HFFc6 (cell line): ENCODE data around the gene NR3C2. TPM values are rescaled to one million over a fixed set of nuclear protein-coding genes. Genes with fewer than 3 reads are reported as not detected.

Experiments
- DNase-seq: peaks from one replicate; pipeline ENCODE4 v3.0.0-alpha.2; 2018
- H3K27ac Mint-ChIP-seq: 2 replicates; pipeline ENCODE4 v1.8.0; 2020; ENCODE audit warnings: mild to moderate bottlenecking, mixed read lengths
- H3K27me3 Mint-ChIP-seq: 2 replicates; pipeline ENCODE4 v1.8.0; 2021; ENCODE audit warnings: mild to moderate bottlenecking, moderate library complexity, mixed read lengths; ENCODE audit not compliant: insufficient read depth
- H3K36me3 Mint-ChIP-seq: 2 replicates; pipeline ENCODE4 v1.8.0; 2021; ENCODE audit warnings: low read depth, mixed read lengths
- H3K4me1 Mint-ChIP-seq: 2 replicates; pipeline ENCODE4 v1.8.0; 2020; ENCODE audit warnings: low read depth, mixed read lengths
- H3K4me3 Mint-ChIP-seq: 2 replicates; pipeline ENCODE4 v1.8.0; 2020; ENCODE audit warnings: mild to moderate bottlenecking, moderate library complexity, mixed read lengths
- H3K9me3 Mint-ChIP-seq: 2 replicates; pipeline ENCODE4 v1.8.0; 2020; ENCODE audit warnings: mild to moderate bottlenecking, mixed read lengths
- total RNA-seq, 6 experiments: library from RNA; stranded (reverse); fragmentation: NEBNext Ultra II Directional; extraction: Animal tissue kit (Norgen Biotek cat#: 25700); gene quantifications; 2 replicates in 1 of 6; 3 replicates in 5 of 6; pipeline ENCODE4 v1.2.3, GENCODE V29; 2021
- TF ChIP-seq, protein P1 (sequence below): fragments of 200-600 bp; sonication (generic); IDR thresholded peaks from 2 replicates; pipeline ENCODE4 v1.5.0; 2021; ENCODE audit warnings: antibody characterized with exemption, mild to moderate bottlenecking

NR3C2 gene
- total RNA-seq, 6 experiments from 2014 or later = 0.07 to 0.26 (median 0.11) TPM

DNA sequence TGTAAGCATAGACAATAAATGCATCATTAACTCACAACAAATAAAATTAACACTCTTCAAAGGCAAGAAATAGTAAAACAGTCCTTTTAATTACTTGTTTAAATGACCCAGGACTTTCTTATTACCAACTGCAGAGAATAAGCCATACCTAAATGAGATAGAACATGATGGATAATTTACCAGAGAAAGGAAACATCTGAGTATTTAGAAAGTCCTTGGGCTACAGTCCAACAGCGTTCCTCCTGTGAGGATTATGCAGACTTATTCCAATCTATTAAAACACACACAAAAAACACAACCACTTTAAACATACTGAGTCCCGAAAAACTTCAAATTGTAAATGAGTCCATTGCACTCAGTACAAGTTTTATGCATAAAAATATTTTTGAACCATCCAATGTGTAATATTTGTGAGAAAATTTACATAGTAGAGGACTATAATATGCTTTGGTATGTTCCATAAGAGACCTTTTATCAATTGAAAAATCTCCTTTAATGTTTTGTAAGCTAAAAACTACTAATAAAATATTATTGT lies 129.2 kb downstream of the NR3C2 start:
- Mint-ChIP-seq H3K4me1 (no peaks in the 10 kb centered on the region), H3K27me3 (no peaks in the 10 kb centered on the region), H3K4me3 (no peak overlapping the region), H3K9me3 (peaks cover 4% of the 10 kb centered on the region; the same call in 1 of the 2 replicates), H3K27ac (no peak overlapping the region), H3K36me3 (no peaks in the 10 kb centered on the region)
- TF ChIP-seq, protein P1, sequence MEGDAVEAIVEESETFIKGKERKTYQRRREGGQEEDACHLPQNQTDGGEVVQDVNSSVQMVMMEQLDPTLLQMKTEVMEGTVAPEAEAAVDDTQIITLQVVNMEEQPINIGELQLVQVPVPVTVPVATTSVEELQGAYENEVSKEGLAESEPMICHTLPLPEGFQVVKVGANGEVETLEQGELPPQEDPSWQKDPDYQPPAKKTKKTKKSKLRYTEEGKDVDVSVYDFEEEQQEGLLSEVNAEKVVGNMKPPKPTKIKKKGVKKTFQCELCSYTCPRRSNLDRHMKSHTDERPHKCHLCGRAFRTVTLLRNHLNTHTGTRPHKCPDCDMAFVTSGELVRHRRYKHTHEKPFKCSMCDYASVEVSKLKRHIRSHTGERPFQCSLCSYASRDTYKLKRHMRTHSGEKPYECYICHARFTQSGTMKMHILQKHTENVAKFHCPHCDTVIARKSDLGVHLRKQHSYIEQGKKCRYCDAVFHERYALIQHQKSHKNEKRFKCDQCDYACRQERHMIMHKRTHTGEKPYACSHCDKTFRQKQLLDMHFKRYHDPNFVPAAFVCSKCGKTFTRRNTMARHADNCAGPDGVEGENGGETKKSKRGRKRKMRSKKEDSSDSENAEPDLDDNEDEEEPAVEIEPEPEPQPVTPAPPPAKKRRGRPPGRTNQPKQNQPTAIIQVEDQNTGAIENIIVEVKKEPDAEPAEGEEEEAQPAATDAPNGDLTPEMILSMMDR = no peak
- no peak for DNase-seq

GRCh38 chr4:148311526-148311925 lies 130.7 kb downstream of the NR3C2 start:
- TF ChIP-seq, protein P1 = no peak
- no peak overlapping the region for H3K4me3 Mint-ChIP-seq
- no peak for DNase-seq
- H3K9me3 Mint-ChIP-seq = peaks cover 4% of the 10 kb centered on the region; the same call in 1 of the 2 replicates
- H3K4me1 Mint-ChIP-seq = no peaks in the 10 kb centered on the region
- no peaks in the 10 kb centered on the region for H3K36me3 Mint-ChIP-seq
- H3K27ac Mint-ChIP-seq = no peak overlapping the region
- H3K27me3 Mint-ChIP-seq = no peaks in the 10 kb centered on the region

DNA sequence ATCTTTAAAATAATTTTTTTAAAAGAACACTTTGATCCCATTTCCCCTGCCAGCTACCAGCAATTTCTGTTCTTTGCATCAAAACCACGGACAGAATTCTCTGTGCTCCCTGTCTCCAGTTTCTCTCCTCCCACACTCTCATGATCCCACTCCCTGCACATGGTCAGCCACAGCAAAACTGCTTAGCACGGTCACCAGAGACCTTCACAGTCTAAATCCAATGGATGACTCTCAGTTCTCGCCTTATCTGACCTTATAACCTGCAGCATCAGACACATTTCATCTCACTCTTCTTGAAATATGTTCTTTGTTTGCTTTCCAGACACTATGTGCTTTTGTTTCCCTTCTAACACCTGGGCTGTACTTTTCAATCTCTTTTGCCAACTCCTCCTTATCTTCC lies 131.5 kb downstream of the NR3C2 start:
- no peak for DNase-seq
- H3K9me3 Mint-ChIP-seq = peaks cover 8% of the 10 kb centered on the region; the same call in 1 of the 2 replicates
- H3K27ac Mint-ChIP-seq = no peak overlapping the region
- H3K36me3 Mint-ChIP-seq = no peaks in the 10 kb centered on the region
- no peaks in the 10 kb centered on the region for H3K4me1 Mint-ChIP-seq
- H3K27me3 Mint-ChIP-seq = no peaks in the 10 kb centered on the region
- no peak overlapping the region for H3K4me3 Mint-ChIP-seq
- TF ChIP-seq, protein P1 = no peak

DNA sequence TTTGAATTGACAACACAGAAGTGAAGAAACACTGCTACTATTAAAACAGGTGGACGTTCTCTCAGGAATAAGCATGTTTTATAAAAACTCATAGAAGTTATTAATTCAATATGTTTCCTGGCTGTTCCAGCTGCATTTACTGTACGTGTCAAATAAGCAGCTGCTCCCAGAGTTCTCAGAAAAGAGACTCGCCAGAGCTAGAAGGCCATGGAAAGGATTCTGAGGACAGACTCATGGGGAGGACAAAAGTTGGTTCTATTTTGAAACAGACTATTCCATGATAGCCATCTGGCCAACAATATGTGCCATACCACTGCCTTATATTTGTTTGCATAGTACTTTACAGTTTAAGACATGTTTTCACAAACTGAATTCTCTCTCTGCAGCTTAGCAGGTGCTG lies 136.5 kb downstream of the NR3C2 start:
- DNase-seq = no peak
- Mint-ChIP-seq H3K4me1 (no peaks in the 10 kb centered on the region), H3K9me3 (peaks cover 22% of the 10 kb centered on the region), H3K4me3 (no peak overlapping the region), H3K36me3 (peaks cover 5% of the 10 kb centered on the region; the same call in 1 of the 2 replicates), H3K27me3 (no peaks in the 10 kb centered on the region), H3K27ac (no peak overlapping the region)
- TF ChIP-seq, protein P1 = no peak

GRCh38 chr4:148302416-148302815 lies 139.8 kb downstream of the NR3C2 start:
- no peak overlapping the region for H3K27ac Mint-ChIP-seq
- peaks cover 5% of the 10 kb centered on the region; the same call in 1 of the 2 replicates for H3K36me3 Mint-ChIP-seq
- TF ChIP-seq, protein P1 = no peak
- no peak overlapping the region for H3K4me3 Mint-ChIP-seq
- peaks cover 44% of the 10 kb centered on the region for H3K9me3 Mint-ChIP-seq
- H3K4me1 Mint-ChIP-seq = no peaks in the 10 kb centered on the region
- DNase-seq = no peak
- no peaks in the 10 kb centered on the region for H3K27me3 Mint-ChIP-seq
